ENCODE measurements around the gene RAPGEF1.

- no peak for TF ChIP-seq CTCF (IDR thresholded peaks at IDR 0.05)
- TF ChIP-seq POLR2A (IDR thresholded peaks at IDR 0.05) = no peak
Observed at GRCh38 chr9:131649646-131650045, 90.2 kb downstream of the RAPGEF1 start.

Data from sigmoid colon (tissue), 3 donors.